DMS53 treated with DMSO at 0.1 percent for 48 hours (cell line): ENCODE data around the gene ARMC8.

Experiments
- DNase-seq: peaks from one replicate; lab custom pipeline; 2025; ENCODE audit not compliant: unreplicated experiment; lab: John Stamatoyannopoulos, UW

ARMC8 gene

GRCh38 chr3:138300647-138301046 lies 113.5 kb downstream of the ARMC8 start:
- DNase-seq: no peak

- DNase-seq: no peak
Observed at GRCh38 chr3:138303474-138303873, 116.4 kb downstream of the ARMC8 start.

DNA sequence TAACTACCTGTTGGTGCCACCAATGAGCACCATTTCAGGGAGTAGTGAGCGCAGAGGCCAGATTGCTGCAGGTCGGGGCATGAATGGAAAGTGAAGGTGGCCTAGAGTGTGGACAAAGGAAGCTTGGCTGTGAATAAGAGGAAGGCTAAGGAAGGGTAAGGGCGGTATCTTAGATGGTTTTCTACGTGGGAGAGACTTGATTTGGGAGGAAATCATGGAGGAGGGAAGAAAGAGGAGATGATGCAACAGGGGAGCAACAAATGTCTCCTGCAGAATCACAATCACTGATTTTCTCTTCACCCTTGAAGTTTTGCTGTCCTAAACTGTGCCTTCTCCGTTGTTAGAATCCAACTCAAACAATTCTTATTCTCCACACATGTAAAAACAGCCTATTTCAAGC lies 120.8 kb downstream of the ARMC8 start:
- DNase-seq: no peak

DNA sequence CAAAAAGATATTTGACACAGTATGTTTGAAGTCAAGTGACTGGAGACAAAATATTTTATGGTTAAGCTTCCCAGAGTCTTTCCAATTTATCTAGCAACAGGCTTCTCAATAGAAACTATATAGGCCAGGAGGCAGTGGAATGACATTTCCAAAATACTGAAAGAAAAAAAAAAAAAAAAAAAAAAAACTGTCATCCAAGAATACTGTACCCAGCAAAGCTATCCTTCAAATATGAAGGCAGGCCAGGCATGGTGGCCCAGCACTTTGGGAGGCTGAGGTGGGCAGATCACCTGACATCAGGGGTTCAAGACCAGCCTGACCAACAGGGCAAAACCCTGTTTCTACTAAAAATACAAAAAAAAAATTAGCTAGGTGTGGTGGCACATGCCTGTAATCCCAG lies 121.7 kb downstream of the ARMC8 start:
- no peak for DNase-seq

DNA sequence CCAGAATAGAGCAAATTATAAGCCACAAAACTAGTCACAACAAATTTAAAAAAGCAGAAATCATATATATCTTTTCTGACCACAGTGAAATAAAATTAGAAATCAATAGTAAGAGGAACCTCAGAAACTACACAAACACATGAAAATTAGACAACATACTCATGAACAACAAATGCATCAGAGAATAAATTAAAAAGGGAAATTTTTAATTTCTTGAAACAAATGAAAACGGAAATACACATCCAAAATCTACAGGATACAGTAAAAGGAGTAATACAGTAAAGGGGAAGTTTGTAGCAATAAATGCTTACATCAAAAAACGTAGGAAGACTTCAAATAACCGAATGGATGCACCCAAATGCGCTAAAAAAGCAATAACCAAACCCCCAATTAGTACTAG lies 123.4 kb downstream of the ARMC8 start:
- no peak for DNase-seq

DNA sequence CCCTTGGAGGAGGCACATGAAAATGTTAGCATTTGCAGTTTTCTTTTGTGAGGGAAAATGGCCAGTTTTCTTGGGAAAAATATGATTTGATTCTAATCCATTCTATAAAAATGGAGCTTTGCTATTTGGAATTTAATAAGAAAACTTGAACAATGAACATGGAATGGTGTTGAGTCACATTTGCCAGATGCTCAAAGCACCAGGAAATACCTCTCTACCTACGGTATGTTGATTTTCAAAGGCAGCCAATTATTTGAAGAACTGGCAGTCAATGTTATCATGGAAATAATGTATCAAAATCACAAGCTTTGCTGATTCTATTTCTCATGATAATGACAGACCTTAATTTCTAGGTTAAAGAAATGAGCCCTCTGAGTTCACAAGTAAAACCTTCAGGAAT lies 127.7 kb downstream of the ARMC8 start:
- DNase-seq: no peak

DNA sequence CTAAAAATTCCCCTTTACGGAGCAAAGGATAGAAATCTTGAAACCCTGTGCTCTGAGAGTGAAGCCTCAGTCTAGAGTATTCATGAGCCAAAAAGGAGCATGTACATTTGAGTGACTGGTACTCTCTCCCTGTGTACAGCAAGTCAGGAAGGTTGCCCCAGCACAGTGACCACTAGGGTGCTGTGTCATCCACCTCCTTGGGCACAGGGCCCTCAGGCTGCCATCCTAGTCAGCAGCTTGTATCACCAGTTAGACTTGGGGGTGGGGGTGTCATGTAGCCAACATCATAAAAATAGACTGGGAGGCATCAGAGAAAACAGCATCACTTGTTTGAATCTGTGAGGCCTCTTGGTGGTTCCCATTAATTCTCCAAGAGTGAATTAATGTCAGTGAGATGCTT lies 130.6 kb downstream of the ARMC8 start:
- DNase-seq: no peak

GRCh38 chr3:138323971-138324370 lies 136.9 kb downstream of the ARMC8 start:
- DNase-seq: no peak

DNA sequence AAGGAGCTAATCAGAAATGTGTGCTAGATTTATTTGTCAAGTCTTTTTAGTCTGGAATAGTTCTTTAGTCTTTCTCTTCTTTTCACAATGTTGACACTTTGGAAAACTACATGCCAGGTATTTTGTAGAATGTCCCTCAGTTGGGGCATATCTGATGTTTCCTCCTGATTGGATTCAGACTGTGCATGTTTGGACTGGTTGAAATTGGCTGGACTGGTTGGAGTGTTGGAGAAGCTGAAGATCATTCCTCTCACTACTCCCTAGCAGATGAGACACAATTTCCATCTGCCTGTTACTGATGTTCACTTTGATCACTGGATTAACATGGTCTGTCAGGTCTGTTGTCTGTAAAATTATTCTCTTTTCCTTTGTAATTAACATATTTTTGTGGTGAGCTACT lies 138.9 kb downstream of the ARMC8 start:
- no peak for DNase-seq

GRCh38 chr3:138326866-138327595 lies 139.9 kb downstream of the ARMC8 start:
- no peak for DNase-seq

GRCh38 chr3:138327831-138328230 lies 140.7 kb downstream of the ARMC8 start:
- no peak for DNase-seq

GRCh38 chr3:138328341-138328740 lies 141.2 kb downstream of the ARMC8 start:
- DNase-seq: no peak

DNA sequence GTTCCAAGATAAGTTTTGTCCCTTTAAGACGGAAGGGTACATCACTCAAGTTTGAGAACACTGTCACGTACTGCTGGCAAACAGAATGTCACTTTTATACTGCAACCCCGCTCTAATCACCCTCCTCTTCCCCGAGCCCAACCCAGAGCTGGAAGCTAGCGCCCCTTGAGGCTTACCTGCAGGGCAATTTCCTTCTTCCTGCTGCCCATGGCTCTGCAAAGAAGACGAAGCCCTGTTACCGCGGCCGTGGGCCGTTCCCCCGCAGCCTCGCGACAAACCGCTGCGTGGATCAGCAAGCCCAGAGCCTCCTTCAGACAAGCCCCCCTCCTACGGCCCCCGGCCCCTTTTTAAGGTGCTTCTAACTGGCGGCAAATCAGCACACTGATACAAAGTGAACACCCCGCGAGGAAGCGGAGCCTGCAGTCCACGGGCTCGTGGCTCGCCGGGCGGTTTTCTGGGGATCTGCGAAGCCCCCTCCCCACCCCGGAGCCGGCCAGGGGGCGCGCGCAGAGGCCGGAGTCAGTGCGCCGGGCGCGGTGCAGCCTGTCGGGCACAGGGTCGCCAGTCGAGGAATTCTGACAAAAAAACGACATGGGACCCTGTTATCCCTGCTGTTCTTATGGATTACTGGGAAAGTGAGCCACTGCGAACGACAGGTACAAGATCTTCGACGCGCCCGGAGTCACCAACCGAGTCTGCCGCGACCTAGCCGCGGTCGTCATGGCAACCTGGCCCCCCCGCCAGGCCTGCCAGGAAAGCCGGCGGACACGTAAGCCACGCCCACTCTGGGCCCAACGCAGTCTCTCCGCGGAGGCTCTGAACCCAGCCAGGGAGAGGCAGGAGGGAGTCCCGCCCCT lies 142.3 kb downstream of the ARMC8 start, which contains the start of gene NME9:
NME9 (minus strand) TSS at position 725 of the 857 bp plus-strand sequence; CDS start at position 209, 516 bp downstream.
- peak; percentile 62 for DNase-seq

- DNase-seq: no peak
Observed at GRCh38 chr3:138329984-138330293, 142.8 kb downstream of the ARMC8 start.

- no peak for DNase-seq
Observed at GRCh38 chr3:138331143-138331894, 144.2 kb downstream of the ARMC8 start.

DNA sequence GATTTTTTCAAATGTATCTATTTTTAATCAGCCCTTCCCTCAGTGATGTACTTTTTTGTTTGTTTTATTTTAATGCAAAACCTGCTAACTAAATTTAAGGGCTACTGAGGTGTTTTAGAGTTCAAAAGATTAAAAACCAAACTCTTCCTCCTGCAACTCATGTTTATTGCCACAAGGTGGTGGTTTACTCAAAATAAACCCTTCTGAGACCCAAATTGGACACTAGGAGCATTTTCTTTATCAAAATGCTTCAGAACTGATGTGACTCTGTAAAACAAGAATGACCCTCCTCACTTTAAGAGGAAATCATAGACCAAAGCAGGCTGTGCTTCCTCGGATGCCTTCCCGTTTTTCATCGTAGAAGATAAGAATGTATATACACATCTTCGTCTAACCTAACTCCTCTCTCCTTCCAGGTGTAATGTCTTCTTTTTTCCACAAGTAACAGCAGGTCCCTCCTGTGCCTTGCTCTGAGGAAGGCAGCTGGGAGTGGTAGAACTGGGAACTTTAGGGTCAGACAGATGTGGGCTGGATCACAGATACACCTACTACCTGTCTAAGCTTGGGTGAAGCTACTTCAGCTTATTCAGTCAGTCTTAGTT lies 145.5 kb downstream of the ARMC8 start:
- DNase-seq: no peak

GRCh38 chr3:138334608-138335007 lies 147.5 kb downstream of the ARMC8 start:
- no peak for DNase-seq

DNA sequence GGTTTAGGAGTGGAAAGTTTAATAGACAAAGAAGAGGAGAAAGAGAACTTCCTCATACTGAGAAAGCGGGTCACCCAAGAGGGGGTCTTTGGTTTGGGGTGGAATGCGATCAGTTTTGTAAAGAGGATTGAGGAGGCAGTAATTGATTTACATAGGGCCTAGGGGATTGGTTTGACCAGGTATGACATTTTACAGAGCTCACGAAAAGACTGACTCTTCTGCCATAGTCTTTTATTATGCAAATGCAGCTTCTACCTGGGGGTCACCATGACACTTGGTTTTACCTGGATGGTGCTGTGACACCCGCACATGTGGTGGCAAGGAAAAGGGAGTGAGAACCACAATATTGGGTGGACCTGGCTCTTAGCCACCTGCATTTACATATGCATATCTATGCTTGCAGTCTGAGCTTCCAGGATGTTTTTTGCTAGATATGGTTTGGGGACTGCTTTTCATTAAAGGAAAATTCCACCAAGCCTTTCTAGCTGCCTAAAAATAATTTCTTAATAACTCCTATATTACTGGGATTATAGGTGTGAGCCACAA lies 149.4 kb downstream of the ARMC8 start:
- no peak for DNase-seq

DNA sequence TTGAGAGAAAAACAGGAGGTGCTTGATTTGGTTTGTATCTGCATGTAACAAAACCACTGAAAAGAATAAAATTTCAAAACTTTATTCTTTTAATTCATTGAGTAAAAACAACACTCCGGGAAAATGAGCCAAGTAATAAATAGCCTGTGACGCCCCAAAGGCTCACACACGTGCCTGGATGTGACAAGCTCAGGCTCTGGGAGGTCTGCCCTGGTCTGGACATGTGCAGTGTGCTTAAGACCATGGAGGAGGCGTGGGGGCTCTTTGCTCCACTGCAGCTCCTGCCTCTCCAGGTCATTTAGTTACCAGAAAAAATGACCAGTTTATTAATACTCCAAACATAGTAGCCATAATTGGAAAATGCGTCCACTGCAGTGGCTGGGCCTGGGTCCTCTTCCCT lies 151.1 kb downstream of the ARMC8 start:
- no peak for DNase-seq

DNA sequence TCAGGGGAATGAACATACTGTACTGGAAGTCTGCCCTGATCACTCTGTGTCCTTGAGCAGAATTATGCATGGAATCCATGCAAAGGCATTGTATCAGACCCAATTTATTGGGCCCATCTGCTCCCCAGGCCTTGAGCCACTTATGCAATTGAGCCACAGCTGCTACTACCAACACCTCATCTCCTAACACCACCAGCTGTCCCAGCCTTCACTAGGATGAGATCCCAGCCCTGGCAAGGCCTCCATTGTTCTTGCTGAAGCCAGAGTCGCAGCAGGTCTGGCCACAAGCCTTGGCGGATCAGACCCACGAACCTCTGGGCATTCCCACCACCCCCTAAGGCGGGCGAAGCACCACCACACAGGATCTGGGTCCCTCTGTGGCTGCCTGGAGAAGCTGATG lies 151.7 kb downstream of the ARMC8 start:
- DNase-seq: no peak

DNA sequence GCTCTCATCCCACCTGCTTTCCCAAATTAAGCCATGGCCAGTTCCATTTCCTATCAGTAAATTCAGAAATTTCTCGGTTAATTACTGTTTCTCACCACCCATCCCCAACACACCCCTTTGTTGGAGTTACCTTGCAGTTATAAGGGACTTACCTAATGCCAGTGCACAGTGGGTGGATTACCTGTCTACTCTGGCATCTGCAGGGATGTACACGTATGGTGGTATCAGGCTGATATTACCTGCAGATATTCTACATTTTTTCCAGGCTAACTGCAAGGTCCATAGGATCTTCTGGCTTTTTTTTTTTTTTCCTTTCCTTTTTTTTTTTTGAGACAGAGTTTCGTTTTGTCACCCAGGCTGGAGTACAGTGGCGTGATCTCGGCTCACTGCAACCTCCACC lies 153.4 kb downstream of the ARMC8 start:
- no peak for DNase-seq
